Measurements from ENCODE around the gene MAP2K4. TPM values are rescaled to one million over a fixed set of nuclear protein-coding genes. Genes with fewer than 3 reads are reported as not detected.

The MAP2K4 gene
- total and polyA plus RNA-seq, 2 donors (not counting 1 experiment from before 2014, with no cell fraction given): 23.5 to 25.4 TPM

- no peak for TF ChIP-seq EZH2 (IDR thresholded peaks at IDR 0.05; ENCODE audit: low read length, missing control alignments)
- DNase-seq (ENCODE audit: low read depth in 2 of 2): no peak
- Histone ChIP-seq H2AFZ (ENCODE audit: low read length) (no peak overlapping the region), H3K27me3 (ENCODE audit: control insufficient read depth, insufficient read depth, low read length) (no peaks in the 10 kb centered on the region), H3K79me2 (ENCODE audit: control insufficient read depth, insufficient read depth, low read length) (no peaks in the 10 kb centered on the region), H3K4me2 (ENCODE audit: extremely low read depth, insufficient read depth, low read length) (no peak overlapping the region), H3K9me3 (ENCODE audit: control insufficient read depth, insufficient read depth, low read depth, low read length) (no peaks in the 10 kb centered on the region), H3K9ac (ENCODE audit: insufficient read depth, low read length) (no peak overlapping the region), H3K4me3 (replicated peaks in 1 of 4; ENCODE audit: control extremely low read depth in 1 of 4, insufficient read depth in 1 of 4, low read depth in 3 of 4, low read length in 4 of 4) (no peak overlapping the region), H4K20me1 (ENCODE audit: control insufficient read depth, extremely low read depth, insufficient read depth, low read length) (no peaks in the 10 kb centered on the region), H3K4me1 (ENCODE audit: control insufficient read depth, extremely low read depth, insufficient read depth, low read length) (no peaks in the 10 kb centered on the region), H3K27ac (ENCODE audit: insufficient read depth, low read length) (no peak overlapping the region), H3K36me3 (ENCODE audit: control insufficient read depth, insufficient read depth, low read length) (no peaks in the 10 kb centered on the region)
These were observed 95.5 kb downstream of the MAP2K4 start for GRCh38 chr17:12116143-12116542.

GRCh38 chr17:12118617-12119016 is 97.9 kb downstream of the MAP2K4 start:
- Histone ChIP-seq H3K36me3 (ENCODE audit: control insufficient read depth, insufficient read depth, low read length) (no peaks in the 10 kb centered on the region), H3K4me1 (ENCODE audit: control insufficient read depth, extremely low read depth, insufficient read depth, low read length) (no peaks in the 10 kb centered on the region), H3K4me2 (ENCODE audit: extremely low read depth, insufficient read depth, low read length) (no peak overlapping the region), H2AFZ (ENCODE audit: low read length) (no peak overlapping the region), H3K27me3 (ENCODE audit: control insufficient read depth, insufficient read depth, low read length) (no peaks in the 10 kb centered on the region), H3K79me2 (ENCODE audit: control insufficient read depth, insufficient read depth, low read length) (no peaks in the 10 kb centered on the region), H3K9ac (ENCODE audit: insufficient read depth, low read length) (no peak overlapping the region), H3K27ac (ENCODE audit: insufficient read depth, low read length) (no peak overlapping the region), H3K9me3 (ENCODE audit: control insufficient read depth, insufficient read depth, low read depth, low read length) (no peaks in the 10 kb centered on the region), H4K20me1 (ENCODE audit: control insufficient read depth, extremely low read depth, insufficient read depth, low read length) (no peaks in the 10 kb centered on the region), H3K4me3 (replicated peaks in 1 of 4; ENCODE audit: control extremely low read depth in 1 of 4, insufficient read depth in 1 of 4, low read depth in 3 of 4, low read length in 4 of 4) (no peak overlapping the region)
- TF ChIP-seq CTCF (conservative IDR thresholded peaks at IDR 0.05 in 1 of 2, IDR thresholded peaks at IDR 0.05 in 1 of 2; ENCODE audit: low read depth in 1 of 2, low read length in 2 of 2): no peak
- no peak for TF ChIP-seq EZH2 (IDR thresholded peaks at IDR 0.05; ENCODE audit: low read length, missing control alignments)
- DNase-seq (ENCODE audit: low read depth in 2 of 2): no peak

- Histone ChIP-seq H3K27ac (ENCODE audit: insufficient read depth, low read length) (no peak overlapping the region), H3K36me3 (ENCODE audit: control insufficient read depth, insufficient read depth, low read length) (peaks cover 2% of the 10 kb centered on the region), H3K79me2 (ENCODE audit: control insufficient read depth, insufficient read depth, low read length) (no peaks in the 10 kb centered on the region), H3K4me3 (replicated peaks in 1 of 4; ENCODE audit: control extremely low read depth in 1 of 4, insufficient read depth in 1 of 4, low read depth in 3 of 4, low read length in 4 of 4) (no peak overlapping the region), H4K20me1 (ENCODE audit: control insufficient read depth, extremely low read depth, insufficient read depth, low read length) (no peaks in the 10 kb centered on the region), H3K4me2 (ENCODE audit: extremely low read depth, insufficient read depth, low read length) (no peak overlapping the region), H2AFZ (ENCODE audit: low read length) (no peak overlapping the region), H3K9ac (ENCODE audit: insufficient read depth, low read length) (no peak overlapping the region), H3K9me3 (ENCODE audit: control insufficient read depth, insufficient read depth, low read depth, low read length) (no peaks in the 10 kb centered on the region), H3K4me1 (ENCODE audit: control insufficient read depth, extremely low read depth, insufficient read depth, low read length) (no peaks in the 10 kb centered on the region), H3K27me3 (ENCODE audit: control insufficient read depth, insufficient read depth, low read length) (no peaks in the 10 kb centered on the region)
- TF ChIP-seq CTCF (conservative IDR thresholded peaks at IDR 0.05 in 1 of 2, IDR thresholded peaks at IDR 0.05 in 1 of 2; ENCODE audit: low read depth in 1 of 2, low read length in 2 of 2): no peak
- TF ChIP-seq EZH2 (IDR thresholded peaks at IDR 0.05; ENCODE audit: low read length, missing control alignments): no peak
- DNase-seq (ENCODE audit: low read depth in 2 of 2): peak in 1 of 2 donors; percentile 11
These were observed 101.4 kb downstream of the MAP2K4 start for GRCh38 chr17:12122075-12122474.

All from fibroblast of lung (primary cell).